Measurements from ENCODE around the gene PACS2.

- TF ChIP-seq, protein P1, sequence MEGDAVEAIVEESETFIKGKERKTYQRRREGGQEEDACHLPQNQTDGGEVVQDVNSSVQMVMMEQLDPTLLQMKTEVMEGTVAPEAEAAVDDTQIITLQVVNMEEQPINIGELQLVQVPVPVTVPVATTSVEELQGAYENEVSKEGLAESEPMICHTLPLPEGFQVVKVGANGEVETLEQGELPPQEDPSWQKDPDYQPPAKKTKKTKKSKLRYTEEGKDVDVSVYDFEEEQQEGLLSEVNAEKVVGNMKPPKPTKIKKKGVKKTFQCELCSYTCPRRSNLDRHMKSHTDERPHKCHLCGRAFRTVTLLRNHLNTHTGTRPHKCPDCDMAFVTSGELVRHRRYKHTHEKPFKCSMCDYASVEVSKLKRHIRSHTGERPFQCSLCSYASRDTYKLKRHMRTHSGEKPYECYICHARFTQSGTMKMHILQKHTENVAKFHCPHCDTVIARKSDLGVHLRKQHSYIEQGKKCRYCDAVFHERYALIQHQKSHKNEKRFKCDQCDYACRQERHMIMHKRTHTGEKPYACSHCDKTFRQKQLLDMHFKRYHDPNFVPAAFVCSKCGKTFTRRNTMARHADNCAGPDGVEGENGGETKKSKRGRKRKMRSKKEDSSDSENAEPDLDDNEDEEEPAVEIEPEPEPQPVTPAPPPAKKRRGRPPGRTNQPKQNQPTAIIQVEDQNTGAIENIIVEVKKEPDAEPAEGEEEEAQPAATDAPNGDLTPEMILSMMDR (IDR thresholded peaks at IDR 0.05), result no peak
- no peak for TF ChIP-seq POLR2A (IDR thresholded peaks at IDR 0.05)
- TF ChIP-seq POLR2AphosphoS5 (IDR thresholded peaks at IDR 0.05), result no peak
- TF ChIP-seq EP300 (IDR thresholded peaks at IDR 0.05), result no peak
These were observed 39.9 kb upstream of the PACS2 start for GRCh38 chr14:105274637-105275036.
